K562 (cell line): ENCODE measurements around the gene ABCD3. TPM values are rescaled to one million over a fixed set of nuclear protein-coding genes. Genes with fewer than 3 reads are reported as not detected.

ENCODE experiments used
- CHD7 ChIP-seq: fragments of 200-600 bp; sonication (generic); IDR thresholded peaks from one replicate; pipeline ENCODE4 v1.6.1; 2012; ENCODE audit warnings: mild to moderate bottlenecking, low read depth, low read length, inconsistent platforms
- POLR2G ChIP-seq: fragments of 200-400 bp; formaldehyde crosslinking; IDR thresholded peaks from 2 replicates; pipeline ENCODE4 v1.6.1; 2017; ENCODE audit warnings: low read depth, mild to moderate bottlenecking, antibody characterized with exemption, low read length, moderate library complexity
- polyA plus RNA-seq, 8 experiments: library from polyadenylated mRNA; depleted of rRNA in 4 of 8; stranded (reverse) in 5 of 8; unstranded in 3 of 8; fragments of >200 nt; fragmentation: Nextera tagmentation in 2 of 8; fragmentation: Illumina TruSeq in 1 of 8; extraction: Ambion mirVana in 2 of 8; extraction: Trizol in 1 of 8; gene quantifications; 2 replicates each; pipeline versions ENCODE4 v1.2.1 to v1.2.3, GENCODE V29; 2011 to 2014; ENCODE audit warnings: inconsistent platforms in 1 of 8, missing spikeins in 1 of 8
- total RNA-seq, 7 experiments: library from RNA; depleted of rRNA in 6 of 7; stranded (reverse); fragments of >200 nt in 6 of 7; fragmentation: Illumina TruSeq in 2 of 7; extraction: Trizol in 2 of 7; gene quantifications; 2 replicates each; pipeline versions ENCODE4 v1.2.1 to v1.2.3, GENCODE V29; 2011 to 2021; ENCODE audit warnings: low replicate concordance in 1 of 7

ABCD3 gene
- total and polyA plus RNA-seq, 9 of the 15 experiments (the other 6 are each of a cell fraction or from before 2014, with no cell fraction given), result 11.0 to 30.7 (median 15.5) TPM

GRCh38 chr1:94411237-94411636 lies 7.0 kb upstream of the ABCD3 start (continued):
- TF ChIP-seq CHD7 (no peak), POLR2G (no peak)
